Measurements from ENCODE around the gene EMX1.
"Not testable (repeated sequence)": the region's sequence is repeated elsewhere in the genome, so short reads cannot be mapped to it uniquely, and the experiment has no call there.

The EMX1 gene

DNA sequence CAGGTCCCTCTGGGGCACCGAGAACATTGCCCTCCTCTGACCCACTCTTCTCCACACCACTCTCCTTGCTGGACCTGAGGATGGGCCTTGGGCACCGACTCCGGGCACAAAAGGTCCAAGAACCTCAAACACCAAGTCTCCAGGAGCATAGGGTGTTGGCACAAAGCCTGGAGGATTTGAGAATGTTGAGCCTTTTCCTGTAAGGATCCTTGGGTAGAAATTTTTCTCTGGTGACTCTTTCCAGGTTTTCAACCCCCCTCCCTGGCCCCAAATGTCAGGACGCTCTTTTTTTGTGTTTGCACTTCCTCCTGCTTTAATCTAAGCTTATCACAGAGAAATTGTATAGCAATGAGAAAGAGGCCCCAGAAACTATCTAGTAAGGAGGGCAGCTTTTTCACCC is 20.9 kb upstream of the EMX1 start:
- no peaks in the 10 kb centered on the region for H3K27me3 ChIP-seq (ENCODE audit: insufficient read depth, low read depth, severe bottlenecking)
- TF ChIP-seq, protein P1, sequence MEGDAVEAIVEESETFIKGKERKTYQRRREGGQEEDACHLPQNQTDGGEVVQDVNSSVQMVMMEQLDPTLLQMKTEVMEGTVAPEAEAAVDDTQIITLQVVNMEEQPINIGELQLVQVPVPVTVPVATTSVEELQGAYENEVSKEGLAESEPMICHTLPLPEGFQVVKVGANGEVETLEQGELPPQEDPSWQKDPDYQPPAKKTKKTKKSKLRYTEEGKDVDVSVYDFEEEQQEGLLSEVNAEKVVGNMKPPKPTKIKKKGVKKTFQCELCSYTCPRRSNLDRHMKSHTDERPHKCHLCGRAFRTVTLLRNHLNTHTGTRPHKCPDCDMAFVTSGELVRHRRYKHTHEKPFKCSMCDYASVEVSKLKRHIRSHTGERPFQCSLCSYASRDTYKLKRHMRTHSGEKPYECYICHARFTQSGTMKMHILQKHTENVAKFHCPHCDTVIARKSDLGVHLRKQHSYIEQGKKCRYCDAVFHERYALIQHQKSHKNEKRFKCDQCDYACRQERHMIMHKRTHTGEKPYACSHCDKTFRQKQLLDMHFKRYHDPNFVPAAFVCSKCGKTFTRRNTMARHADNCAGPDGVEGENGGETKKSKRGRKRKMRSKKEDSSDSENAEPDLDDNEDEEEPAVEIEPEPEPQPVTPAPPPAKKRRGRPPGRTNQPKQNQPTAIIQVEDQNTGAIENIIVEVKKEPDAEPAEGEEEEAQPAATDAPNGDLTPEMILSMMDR (IDR thresholded peaks at IDR 0.05; ENCODE audit: low read depth, low read length) = no peak
- H3K4me3 ChIP-seq (ENCODE audit: low read depth, low read length) = no peak overlapping the region
- no peak for DNase-seq
- no peaks in the 10 kb centered on the region for H3K9me3 ChIP-seq (ENCODE audit: severe bottlenecking)
- H3K27ac ChIP-seq = 0 out of 2 replicates have a peak overlapping the region, but pooled peaks have one; percentile 5
- H3K36me3 ChIP-seq = peaks cover 12% of the 10 kb centered on the region

DNA sequence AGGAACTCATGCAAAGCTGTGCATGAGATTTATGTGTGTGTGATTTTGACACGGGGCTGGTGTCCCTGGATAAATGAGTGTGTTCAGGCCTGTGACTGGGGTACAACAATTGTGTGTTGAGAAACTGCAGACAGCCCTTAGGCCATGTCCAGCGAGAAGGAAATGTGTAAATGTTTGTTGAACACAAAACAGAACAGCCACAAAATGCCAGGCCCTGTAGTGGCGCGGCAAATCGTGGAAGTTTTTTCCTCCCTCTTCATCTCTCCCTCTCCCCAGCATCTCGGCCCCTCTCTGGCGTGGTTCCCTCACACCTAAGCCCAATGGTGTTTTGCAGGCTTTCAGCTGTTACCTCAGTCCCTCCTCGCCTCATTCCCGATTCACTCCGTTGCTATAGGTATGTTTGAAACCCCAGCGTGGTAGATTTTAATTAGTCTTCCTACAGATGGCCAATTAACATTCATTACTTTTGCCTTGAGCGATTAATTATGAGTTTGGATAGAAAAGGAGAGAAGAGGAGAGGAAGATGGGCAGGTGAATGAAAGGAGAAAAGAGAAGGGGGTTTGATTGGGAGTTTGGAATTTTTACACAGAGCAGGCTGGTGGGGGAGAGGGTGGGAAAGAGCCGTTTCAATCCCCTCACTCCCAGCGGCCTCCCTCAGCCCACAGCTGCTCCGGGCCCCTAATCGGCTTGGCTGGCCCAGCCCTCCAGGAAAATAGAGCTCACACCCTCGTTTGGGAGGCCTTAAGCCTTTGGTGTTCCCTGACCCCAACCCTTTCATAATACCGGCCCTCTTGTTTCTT is 19.3 kb upstream of the EMX1 start:
- no peaks in the 10 kb centered on the region for H3K27me3 ChIP-seq (ENCODE audit: insufficient read depth, low read depth, severe bottlenecking)
- peak; percentile 93 for DNase-seq

DNA sequence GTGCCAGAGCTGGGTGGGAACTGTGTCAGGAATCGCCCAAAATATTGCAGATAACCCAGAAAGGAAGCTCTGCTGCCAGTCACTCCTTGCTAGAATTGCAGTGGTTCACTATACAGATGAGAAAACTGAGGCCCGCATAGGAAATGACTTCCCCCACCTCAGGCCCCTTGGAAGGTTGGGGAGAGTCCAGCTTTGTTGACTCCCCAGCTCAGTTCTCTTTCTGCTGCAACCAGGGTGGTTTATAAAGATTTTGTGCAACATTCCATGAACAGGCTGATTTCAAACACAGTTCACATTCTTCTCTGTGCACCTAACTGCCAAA is 18.8 kb upstream of the EMX1 start:
- Histone ChIP-seq H3K9me3 (ENCODE audit: severe bottlenecking) (no peaks in the 10 kb centered on the region), H3K4me3 (ENCODE audit: low read depth, low read length) (no peak overlapping the region), H3K27me3 (ENCODE audit: insufficient read depth, low read depth, severe bottlenecking) (no peaks in the 10 kb centered on the region), H3K27ac (peak overlapping the region; percentile 61; the same call in 1 of the 2 replicates), H3K36me3 (no peaks in the 10 kb centered on the region)
- no peak for DNase-seq
- TF ChIP-seq, protein P1 (IDR thresholded peaks at IDR 0.05; ENCODE audit: low read depth, low read length) = no peak

More for the DNA sequence above, 19.3 kb upstream of the EMX1 start:
- Histone ChIP-seq H3K27ac (peak overlapping the region; percentile 61), H3K4me3 (ENCODE audit: low read depth, low read length) (peak overlapping the region; percentile 6), H3K36me3 (no peaks in the 10 kb centered on the region), H3K9me3 (ENCODE audit: severe bottlenecking) (no peaks in the 10 kb centered on the region)
- TF ChIP-seq, protein P1 (IDR thresholded peaks at IDR 0.05; ENCODE audit: low read depth, low read length) = no peak

DNA sequence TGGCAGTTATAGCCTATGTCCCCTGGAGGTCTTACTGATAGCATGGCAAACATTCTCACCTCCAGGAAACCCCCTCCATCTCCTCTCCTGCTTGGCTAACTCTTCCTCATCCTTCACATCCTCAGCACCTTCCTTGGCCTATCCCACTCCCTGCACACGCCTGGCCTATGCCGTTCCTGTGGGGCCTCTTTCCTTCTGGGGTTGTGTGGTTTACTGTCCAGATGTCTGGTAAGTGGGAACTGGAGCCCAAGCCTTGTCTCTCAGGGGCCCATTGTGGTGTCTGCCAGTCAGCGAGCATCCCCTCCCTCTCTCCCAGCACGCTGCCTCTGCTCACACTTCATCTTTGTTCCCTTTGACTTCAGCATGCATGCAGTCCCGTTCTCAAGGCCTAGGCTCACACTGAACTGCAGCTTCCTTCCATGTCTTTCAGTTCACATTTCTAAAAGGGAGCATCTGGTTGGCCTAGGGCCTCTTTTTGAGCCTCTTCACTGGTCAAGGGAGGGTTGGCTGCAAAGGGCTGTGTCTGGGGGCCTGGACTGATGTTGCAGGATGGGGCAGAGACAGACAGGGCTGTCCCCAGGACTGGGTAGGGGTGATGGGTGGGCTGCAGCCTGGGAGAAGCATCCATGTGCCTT is 17.0 kb upstream of the EMX1 start:
- no peak overlapping the region for H3K27ac ChIP-seq
- no peaks in the 10 kb centered on the region for H3K27me3 ChIP-seq (ENCODE audit: insufficient read depth, low read depth, severe bottlenecking)
- no peak overlapping the region for H3K4me3 ChIP-seq (ENCODE audit: low read depth, low read length)
- H3K9me3 ChIP-seq (ENCODE audit: severe bottlenecking) = no peaks in the 10 kb centered on the region
- TF ChIP-seq, protein P1 (IDR thresholded peaks at IDR 0.05; ENCODE audit: low read depth, low read length) = no peak
- no peak for DNase-seq
- H3K36me3 ChIP-seq = no peaks in the 10 kb centered on the region

DNA sequence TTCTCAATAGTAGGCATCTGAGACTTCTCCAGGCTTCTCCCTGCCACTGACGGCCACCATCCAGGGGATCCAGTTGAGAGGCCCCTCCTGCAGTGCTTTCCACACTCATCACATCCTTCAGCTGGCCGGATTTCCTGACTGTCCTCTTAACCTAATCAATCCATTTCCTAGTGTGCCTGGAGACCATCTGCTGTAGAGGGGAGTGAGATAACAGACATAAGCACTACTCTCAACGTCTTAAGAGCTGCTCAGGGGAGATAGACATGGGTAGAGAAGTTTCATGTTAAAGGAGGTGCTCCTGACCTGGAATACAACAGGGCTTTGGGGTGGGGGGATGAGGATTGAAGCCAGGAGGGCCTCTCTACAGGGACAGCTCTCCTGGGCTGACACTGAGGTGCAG is 15.9 kb upstream of the EMX1 start:
- peak overlapping the region; percentile 68 for H3K27ac ChIP-seq
- H3K36me3 ChIP-seq = no peaks in the 10 kb centered on the region
- H3K27me3 ChIP-seq (ENCODE audit: insufficient read depth, low read depth, severe bottlenecking) = no peaks in the 10 kb centered on the region
- TF ChIP-seq, protein P1 (IDR thresholded peaks at IDR 0.05; ENCODE audit: low read depth, low read length) = no peak
- peak; percentile 88 for DNase-seq
- no peak overlapping the region; the same call in 1 of the 2 replicates for H3K4me3 ChIP-seq (ENCODE audit: low read depth, low read length)
- H3K9me3 ChIP-seq (ENCODE audit: severe bottlenecking) = no peaks in the 10 kb centered on the region

DNA sequence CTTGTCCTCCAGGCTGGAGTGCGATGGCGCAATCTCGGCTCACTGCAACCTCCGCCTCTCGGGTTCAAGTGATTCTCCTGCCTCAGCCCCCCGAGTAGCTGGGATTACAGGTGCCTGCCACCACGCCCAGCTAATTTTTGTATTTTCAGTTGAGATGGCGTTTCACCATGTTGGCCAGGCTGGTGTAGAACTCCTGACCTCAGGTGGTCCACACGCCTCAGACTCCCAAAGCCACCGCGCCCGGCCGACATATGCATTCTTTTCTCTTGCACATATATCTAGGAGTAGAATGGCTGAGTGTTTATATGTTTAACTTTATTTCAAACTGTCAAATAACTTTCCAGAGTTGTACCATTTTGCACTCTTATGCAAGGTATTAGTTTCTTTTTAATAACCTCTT is 9.9 kb upstream of the EMX1 start:
- DNase-seq; H3K4me3 ChIP-seq (ENCODE audit: low read depth, low read length); H3K9me3 ChIP-seq (ENCODE audit: severe bottlenecking); H3K36me3 ChIP-seq; H3K27ac ChIP-seq; H3K27me3 ChIP-seq (ENCODE audit: insufficient read depth, low read depth, severe bottlenecking): not testable (repeated sequence)
